ENCODE measurements around the gene PWWP2A. TPM values are rescaled to one million over a fixed set of nuclear protein-coding genes. Genes with fewer than 3 reads are reported as not detected.

The PWWP2A gene
- total RNA-seq: 24.8 and 32.7 TPM in 2 replicates

GRCh38 chr5:160119142-160119904, at the start of gene PWWP2A:
TSS of gene PWWP2A (minus strand) at chr5:160119450. CDS start at chr5:160119388, 62 bp downstream.
- peak; percentile 100 for DNase-seq (ENCODE audit: low read depth)
- Histone ChIP-seq H3K36me3 (ENCODE audit: control insufficient read depth, insufficient read depth, low read length) (no peaks in the 10 kb centered on the region), H3K27me3 (ENCODE audit: control insufficient read depth, insufficient read depth, low read length) (no peaks in the 10 kb centered on the region), H3K4me3 (ENCODE audit: low read depth, low read length) (peak within 1 kb of the TSS; percentile 81)
- TF ChIP-seq CTCF (IDR thresholded peaks at IDR 0.05; ENCODE audit: insufficient read depth, low read length, poor library complexity, severe bottlenecking): no peak

GRCh38 chr5:160167624-160168165, 48.4 kb upstream of the PWWP2A start:
- H3K27me3 ChIP-seq (ENCODE audit: control insufficient read depth, insufficient read depth, low read length): no peaks in the 10 kb centered on the region
- no peaks in the 10 kb centered on the region for H3K36me3 ChIP-seq (ENCODE audit: control insufficient read depth, insufficient read depth, low read length)
- DNase-seq (ENCODE audit: low read depth): no peak
- no peak for TF ChIP-seq CTCF (IDR thresholded peaks at IDR 0.05; ENCODE audit: insufficient read depth, low read length, poor library complexity, severe bottlenecking)
- no peak overlapping the region for H3K4me3 ChIP-seq (ENCODE audit: low read depth, low read length)

GRCh38 chr5:160166973-160167623, 47.8 kb upstream of the PWWP2A start:
- Histone ChIP-seq H3K27me3 (ENCODE audit: control insufficient read depth, insufficient read depth, low read length) (no peaks in the 10 kb centered on the region), H3K4me3 (ENCODE audit: low read depth, low read length) (no peak overlapping the region), H3K36me3 (ENCODE audit: control insufficient read depth, insufficient read depth, low read length) (no peaks in the 10 kb centered on the region)
- no peak for DNase-seq (ENCODE audit: low read depth)
- no peak for TF ChIP-seq CTCF (IDR thresholded peaks at IDR 0.05; ENCODE audit: insufficient read depth, low read length, poor library complexity, severe bottlenecking)

- DNase-seq (ENCODE audit: low read depth): no peak
- Histone ChIP-seq H3K4me3 (ENCODE audit: low read depth, low read length) (no peak overlapping the region), H3K27me3 (ENCODE audit: control insufficient read depth, insufficient read depth, low read length) (no peaks in the 10 kb centered on the region), H3K36me3 (ENCODE audit: control insufficient read depth, insufficient read depth, low read length) (no peaks in the 10 kb centered on the region)
- no peak for TF ChIP-seq CTCF (IDR thresholded peaks at IDR 0.05; ENCODE audit: insufficient read depth, low read length, poor library complexity, severe bottlenecking)
Measured at GRCh38 chr5:160166069-160166972, 47.1 kb upstream of the PWWP2A start.

- H3K27me3 ChIP-seq (ENCODE audit: control insufficient read depth, insufficient read depth, low read length): no peaks in the 10 kb centered on the region
- no peaks in the 10 kb centered on the region for H3K36me3 ChIP-seq (ENCODE audit: control insufficient read depth, insufficient read depth, low read length)
- peak overlapping the region; percentile 1 for H3K4me3 ChIP-seq (ENCODE audit: low read depth, low read length)
- peak; percentile 97 for DNase-seq (ENCODE audit: low read depth)
- no peak for TF ChIP-seq CTCF (IDR thresholded peaks at IDR 0.05; ENCODE audit: insufficient read depth, low read length, poor library complexity, severe bottlenecking)
Measured at GRCh38 chr5:160165137-160166068, 46.2 kb upstream of the PWWP2A start.
